ENCODE measurements around the gene BRD8. TPM values are rescaled to one million over a fixed set of nuclear protein-coding genes. Genes with fewer than 3 reads are reported as not detected.

The BRD8 gene, protein sequence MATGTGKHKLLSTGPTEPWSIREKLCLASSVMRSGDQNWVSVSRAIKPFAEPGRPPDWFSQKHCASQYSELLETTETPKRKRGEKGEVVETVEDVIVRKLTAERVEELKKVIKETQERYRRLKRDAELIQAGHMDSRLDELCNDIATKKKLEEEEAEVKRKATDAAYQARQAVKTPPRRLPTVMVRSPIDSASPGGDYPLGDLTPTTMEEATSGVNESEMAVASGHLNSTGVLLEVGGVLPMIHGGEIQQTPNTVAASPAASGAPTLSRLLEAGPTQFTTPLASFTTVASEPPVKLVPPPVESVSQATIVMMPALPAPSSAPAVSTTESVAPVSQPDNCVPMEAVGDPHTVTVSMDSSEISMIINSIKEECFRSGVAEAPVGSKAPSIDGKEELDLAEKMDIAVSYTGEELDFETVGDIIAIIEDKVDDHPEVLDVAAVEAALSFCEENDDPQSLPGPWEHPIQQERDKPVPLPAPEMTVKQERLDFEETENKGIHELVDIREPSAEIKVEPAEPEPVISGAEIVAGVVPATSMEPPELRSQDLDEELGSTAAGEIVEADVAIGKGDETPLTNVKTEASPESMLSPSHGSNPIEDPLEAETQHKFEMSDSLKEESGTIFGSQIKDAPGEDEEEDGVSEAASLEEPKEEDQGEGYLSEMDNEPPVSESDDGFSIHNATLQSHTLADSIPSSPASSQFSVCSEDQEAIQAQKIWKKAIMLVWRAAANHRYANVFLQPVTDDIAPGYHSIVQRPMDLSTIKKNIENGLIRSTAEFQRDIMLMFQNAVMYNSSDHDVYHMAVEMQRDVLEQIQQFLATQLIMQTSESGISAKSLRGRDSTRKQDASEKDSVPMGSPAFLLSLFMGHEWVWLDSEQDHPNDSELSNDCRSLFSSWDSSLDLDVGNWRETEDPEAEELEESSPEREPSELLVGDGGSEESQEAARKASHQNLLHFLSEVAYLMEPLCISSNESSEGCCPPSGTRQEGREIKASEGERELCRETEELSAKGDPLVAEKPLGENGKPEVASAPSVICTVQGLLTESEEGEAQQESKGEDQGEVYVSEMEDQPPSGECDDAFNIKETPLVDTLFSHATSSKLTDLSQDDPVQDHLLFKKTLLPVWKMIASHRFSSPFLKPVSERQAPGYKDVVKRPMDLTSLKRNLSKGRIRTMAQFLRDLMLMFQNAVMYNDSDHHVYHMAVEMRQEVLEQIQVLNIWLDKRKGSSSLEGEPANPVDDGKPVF
- 10 to 100 TPM; 34.7 to 71.7 TPM for total RNA-seq

DNA sequence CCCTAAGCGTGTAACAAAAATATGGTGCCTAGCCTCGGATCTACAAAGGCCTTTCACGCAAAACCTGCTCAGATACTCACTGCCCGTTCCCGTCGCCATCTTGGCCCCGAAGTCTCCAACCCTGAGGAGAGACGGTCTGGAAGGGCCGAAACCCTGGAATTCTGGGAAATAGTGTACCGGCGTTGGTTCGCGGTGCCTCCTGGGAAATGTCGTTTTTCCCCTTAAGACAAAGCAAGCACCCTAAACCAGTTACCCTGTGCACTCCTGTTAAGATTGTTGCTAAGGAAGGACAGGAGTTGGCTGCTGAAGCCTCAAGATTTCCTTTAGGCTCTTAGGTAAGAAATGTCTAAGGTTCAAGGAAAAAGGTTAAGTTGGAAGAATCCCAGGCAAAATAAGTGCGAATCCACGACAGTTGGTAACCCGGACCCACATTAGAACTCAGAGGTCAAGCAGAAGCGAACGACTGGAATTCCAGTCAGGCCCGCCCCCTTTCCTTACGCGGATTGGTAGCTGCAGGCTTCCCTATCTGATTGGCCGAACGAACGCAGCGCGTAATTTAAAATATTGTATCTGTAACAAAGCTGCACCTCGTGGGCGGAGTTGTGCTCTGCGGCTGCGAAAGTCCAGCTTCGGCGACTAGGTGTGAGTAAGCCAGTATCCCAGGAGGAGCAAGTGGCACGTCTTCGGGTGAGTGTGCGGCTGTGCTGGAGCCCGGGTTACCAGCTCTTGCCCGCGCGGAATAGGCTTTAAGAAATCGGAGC, at the start of gene BRD8, which contains the start of gene KIF20A:
BRD8 (minus strand) TSS at position 115 of the 761 bp plus-strand sequence; CDS start at position 99, 16 bp downstream.
KIF20A (plus strand) TSS at position 597 of the 761 bp plus-strand sequence. CDS start 569 bp downstream, outside the sequence.
- ATAC-seq (ENCODE audit: insufficient number of reproducible peaks, low FRiP score, low read depth): peak; percentile 97
- H3K4me1 ChIP-seq (ENCODE audit: control insufficient read depth in 1 of 2, low read depth in 2 of 2): peaks cover 14 to 27% of the 10 kb centered on the region in 2 donors
- H3K27me3 ChIP-seq (replicated peaks; ENCODE audit: insufficient read depth): no peaks in the 10 kb centered on the region
- H3K4me3 ChIP-seq: peak within 1 kb of the TSS; percentile 98
- H3K36me3 ChIP-seq: peaks cover 22% of the 10 kb centered on the region
- no peaks in the 10 kb centered on the region for H3K9me3 ChIP-seq
- H3K27ac ChIP-seq: peak within 1 kb of the TSS; percentile 83 to 88
- DNase-seq (ENCODE audit: low spot score): peak; percentile 95
- no peak for TF ChIP-seq CTCF (IDR thresholded peaks at IDR 0.05)

DNA sequence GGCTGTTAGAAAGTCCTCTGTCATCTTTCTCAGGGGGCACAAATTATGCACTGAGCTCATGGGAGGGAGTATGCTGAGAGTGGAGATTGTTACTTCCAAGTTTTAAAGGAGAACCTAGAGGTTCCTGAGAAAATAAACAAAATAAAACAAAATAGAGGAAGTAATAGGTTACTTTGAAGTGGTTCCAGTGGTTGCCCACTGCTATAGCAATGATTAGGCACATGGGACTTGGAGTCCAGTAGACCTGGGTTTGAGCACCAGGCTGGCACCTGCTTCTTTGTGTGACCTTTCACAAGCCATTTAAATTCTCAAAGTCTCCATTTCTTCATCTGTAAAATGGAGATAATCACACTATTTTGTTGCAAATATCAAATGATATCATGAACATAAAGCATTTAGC, 48.5 kb upstream of the BRD8 start:
- Histone ChIP-seq H3K4me3 (no peak overlapping the region), H3K4me1 (ENCODE audit: control insufficient read depth in 1 of 2, low read depth in 2 of 2) (peaks cover 0 to 13% of the 10 kb centered on the region in 2 donors), H3K27me3 (replicated peaks; ENCODE audit: insufficient read depth) (no peaks in the 10 kb centered on the region), H3K9me3 (peaks cover 3% of the 10 kb centered on the region), H3K36me3 (no peaks in the 10 kb centered on the region), H3K27ac (no peak overlapping the region)
- no peak for ATAC-seq (ENCODE audit: insufficient number of reproducible peaks, low FRiP score, low read depth)
- no peak for DNase-seq (ENCODE audit: low spot score)
- TF ChIP-seq CTCF (IDR thresholded peaks at IDR 0.05): no peak

GRCh38 chr5:138224712-138225111, 46.3 kb upstream of the BRD8 start:
- Histone ChIP-seq H3K27ac (no peak overlapping the region), H3K4me3 (no peak overlapping the region), H3K4me1 (ENCODE audit: control insufficient read depth in 1 of 2, low read depth in 2 of 2) (no peaks in the 10 kb centered on the region), H3K9me3 (peaks cover 3% of the 10 kb centered on the region), H3K36me3 (no peaks in the 10 kb centered on the region), H3K27me3 (replicated peaks; ENCODE audit: insufficient read depth) (no peaks in the 10 kb centered on the region)
- DNase-seq (ENCODE audit: low spot score) (no peak), ATAC-seq (ENCODE audit: insufficient number of reproducible peaks, low FRiP score, low read depth) (no peak)
- TF ChIP-seq CTCF (IDR thresholded peaks at IDR 0.05): no peak

GRCh38 chr5:138223532-138223931, 45.1 kb upstream of the BRD8 start:
- no peaks in the 10 kb centered on the region for H3K27me3 ChIP-seq (replicated peaks; ENCODE audit: insufficient read depth)
- peaks cover 3% of the 10 kb centered on the region for H3K9me3 ChIP-seq
- no peak for DNase-seq (ENCODE audit: low spot score)
- no peak for TF ChIP-seq CTCF (IDR thresholded peaks at IDR 0.05)
- ATAC-seq (ENCODE audit: insufficient number of reproducible peaks, low FRiP score, low read depth): no peak
- H3K4me1 ChIP-seq (ENCODE audit: control insufficient read depth in 1 of 2, low read depth in 2 of 2): no peaks in the 10 kb centered on the region
- no peak overlapping the region for H3K4me3 ChIP-seq
- no peaks in the 10 kb centered on the region for H3K36me3 ChIP-seq
- no peak overlapping the region for H3K27ac ChIP-seq

Measured in thoracic aorta (tissue), 2 donors.